Liver (tissue), 3 donors: ENCODE data around the gene ARCN1.

Experiments
- FOXA2 ChIP-seq: IDR thresholded peaks from 2 replicates; pipeline ENCODE4 v1.6.1; 2016; ENCODE audit warnings: antibody characterized with exemption
- YY1 ChIP-seq: IDR thresholded peaks from 2 replicates; pipeline ENCODE4 v1.6.1; 2016; ENCODE audit warnings: antibody characterized with exemption, mild to moderate bottlenecking
- TF ChIP-seq, protein P1 (sequence below): fragments of 150-350 bp; IDR thresholded peaks from 2 replicates; pipeline ENCODE4 v1.5.1; 2017; ENCODE audit warnings: improper control_type of control experiment, low read depth, low read length; ENCODE audit not compliant: missing input control
- TF ChIP-seq, protein P2 (sequence below): IDR thresholded peaks from 2 replicates; pipeline ENCODE4 v1.6.1; 2016; ENCODE audit warnings: antibody characterized with exemption, mild to moderate bottlenecking
- TF ChIP-seq, protein P3 (sequence below): IDR thresholded peaks from 2 replicates; pipeline ENCODE4 v1.6.1; 2016; ENCODE audit warnings: antibody characterized with exemption
- donor health status: healthy.
- donor health status: healthy.

DNA sequence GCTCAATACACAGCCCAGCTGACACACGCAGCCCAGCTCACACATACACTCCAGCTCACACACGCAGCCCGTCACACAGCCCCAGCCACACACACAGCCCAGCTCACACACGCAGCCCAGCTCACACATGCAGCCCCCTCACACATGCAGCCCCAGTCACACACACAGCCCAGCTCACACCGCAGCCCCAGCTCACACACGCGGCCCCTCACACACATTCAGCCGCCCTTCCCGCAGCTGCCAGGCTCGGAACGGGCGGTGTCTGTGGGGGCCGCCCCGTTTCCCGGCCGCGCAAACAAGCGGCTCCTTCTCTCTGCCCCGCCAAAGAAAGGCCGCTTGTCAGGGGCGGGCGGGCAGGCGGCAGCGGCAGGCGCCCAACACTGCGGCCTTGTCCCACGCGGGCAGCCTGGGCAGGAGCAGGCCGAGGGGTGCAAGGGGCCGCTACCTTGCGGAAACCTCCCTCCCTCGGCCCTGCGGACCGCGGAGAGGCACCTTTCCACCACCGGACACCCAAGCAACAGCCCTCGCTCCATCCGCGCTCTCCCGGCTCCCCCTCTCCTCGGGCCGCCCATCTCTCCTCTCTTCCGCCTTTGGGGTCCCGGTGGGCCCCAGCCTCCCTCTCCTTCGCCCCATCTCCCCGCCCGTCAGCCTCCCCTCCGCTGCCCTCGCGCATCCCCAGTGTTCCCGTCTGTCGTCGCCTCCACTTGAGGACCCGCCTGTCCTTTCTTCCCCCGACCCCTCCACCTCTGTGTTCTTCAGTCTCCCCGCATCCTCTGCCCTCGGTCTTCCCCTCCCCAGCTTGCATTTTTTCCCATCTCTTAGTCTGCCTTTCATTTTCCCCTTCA, 37.4 kb downstream of the ARCN1 start:
- TF ChIP-seq, protein P1, sequence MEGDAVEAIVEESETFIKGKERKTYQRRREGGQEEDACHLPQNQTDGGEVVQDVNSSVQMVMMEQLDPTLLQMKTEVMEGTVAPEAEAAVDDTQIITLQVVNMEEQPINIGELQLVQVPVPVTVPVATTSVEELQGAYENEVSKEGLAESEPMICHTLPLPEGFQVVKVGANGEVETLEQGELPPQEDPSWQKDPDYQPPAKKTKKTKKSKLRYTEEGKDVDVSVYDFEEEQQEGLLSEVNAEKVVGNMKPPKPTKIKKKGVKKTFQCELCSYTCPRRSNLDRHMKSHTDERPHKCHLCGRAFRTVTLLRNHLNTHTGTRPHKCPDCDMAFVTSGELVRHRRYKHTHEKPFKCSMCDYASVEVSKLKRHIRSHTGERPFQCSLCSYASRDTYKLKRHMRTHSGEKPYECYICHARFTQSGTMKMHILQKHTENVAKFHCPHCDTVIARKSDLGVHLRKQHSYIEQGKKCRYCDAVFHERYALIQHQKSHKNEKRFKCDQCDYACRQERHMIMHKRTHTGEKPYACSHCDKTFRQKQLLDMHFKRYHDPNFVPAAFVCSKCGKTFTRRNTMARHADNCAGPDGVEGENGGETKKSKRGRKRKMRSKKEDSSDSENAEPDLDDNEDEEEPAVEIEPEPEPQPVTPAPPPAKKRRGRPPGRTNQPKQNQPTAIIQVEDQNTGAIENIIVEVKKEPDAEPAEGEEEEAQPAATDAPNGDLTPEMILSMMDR, result no peak
- TF ChIP-seq, protein P2, sequence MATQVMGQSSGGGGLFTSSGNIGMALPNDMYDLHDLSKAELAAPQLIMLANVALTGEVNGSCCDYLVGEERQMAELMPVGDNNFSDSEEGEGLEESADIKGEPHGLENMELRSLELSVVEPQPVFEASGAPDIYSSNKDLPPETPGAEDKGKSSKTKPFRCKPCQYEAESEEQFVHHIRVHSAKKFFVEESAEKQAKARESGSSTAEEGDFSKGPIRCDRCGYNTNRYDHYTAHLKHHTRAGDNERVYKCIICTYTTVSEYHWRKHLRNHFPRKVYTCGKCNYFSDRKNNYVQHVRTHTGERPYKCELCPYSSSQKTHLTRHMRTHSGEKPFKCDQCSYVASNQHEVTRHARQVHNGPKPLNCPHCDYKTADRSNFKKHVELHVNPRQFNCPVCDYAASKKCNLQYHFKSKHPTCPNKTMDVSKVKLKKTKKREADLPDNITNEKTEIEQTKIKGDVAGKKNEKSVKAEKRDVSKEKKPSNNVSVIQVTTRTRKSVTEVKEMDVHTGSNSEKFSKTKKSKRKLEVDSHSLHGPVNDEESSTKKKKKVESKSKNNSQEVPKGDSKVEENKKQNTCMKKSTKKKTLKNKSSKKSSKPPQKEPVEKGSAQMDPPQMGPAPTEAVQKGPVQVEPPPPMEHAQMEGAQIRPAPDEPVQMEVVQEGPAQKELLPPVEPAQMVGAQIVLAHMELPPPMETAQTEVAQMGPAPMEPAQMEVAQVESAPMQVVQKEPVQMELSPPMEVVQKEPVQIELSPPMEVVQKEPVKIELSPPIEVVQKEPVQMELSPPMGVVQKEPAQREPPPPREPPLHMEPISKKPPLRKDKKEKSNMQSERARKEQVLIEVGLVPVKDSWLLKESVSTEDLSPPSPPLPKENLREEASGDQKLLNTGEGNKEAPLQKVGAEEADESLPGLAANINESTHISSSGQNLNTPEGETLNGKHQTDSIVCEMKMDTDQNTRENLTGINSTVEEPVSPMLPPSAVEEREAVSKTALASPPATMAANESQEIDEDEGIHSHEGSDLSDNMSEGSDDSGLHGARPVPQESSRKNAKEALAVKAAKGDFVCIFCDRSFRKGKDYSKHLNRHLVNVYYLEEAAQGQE, result no peak
- TF ChIP-seq YY1, result no peak
- TF ChIP-seq, protein P3, sequence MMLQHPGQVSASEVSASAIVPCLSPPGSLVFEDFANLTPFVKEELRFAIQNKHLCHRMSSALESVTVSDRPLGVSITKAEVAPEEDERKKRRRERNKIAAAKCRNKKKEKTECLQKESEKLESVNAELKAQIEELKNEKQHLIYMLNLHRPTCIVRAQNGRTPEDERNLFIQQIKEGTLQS, result no peak
- no peak for TF ChIP-seq FOXA2
